ENCODE data around the gene NFKBIE. TPM values are rescaled to one million over a fixed set of nuclear protein-coding genes. Genes with fewer than 3 reads are reported as not detected.

Gene NFKBIE
- total and polyA plus RNA-seq, 9 of the 15 experiments (the other 6 are each of a cell fraction or from before 2014, with no cell fraction given): 2.1 to 16.4 (median 11.7) TPM

- TF ChIP-seq CREB5 (CRISPR knock-in tag; IDR thresholded peaks at IDR 0.05): peak; percentile 71; the same call in 1 of the 2 replicates
- no peak; the same call in 1 of the 2 replicates for TF ChIP-seq ZNF407 (IDR thresholded peaks at IDR 0.05; ENCODE audit: low read depth)
- TF ChIP-seq MNT (conservative IDR thresholded peaks at IDR 0.05): no peak
- TF ChIP-seq SNRNP70 (optimal IDR thresholded peaks at IDR 0.05; ENCODE audit: low read depth, low read length): no peak
- TF ChIP-seq GTF2E2 (tag; IDR thresholded peaks at IDR 0.05): peak; percentile 99
- no peak for TF ChIP-seq MTF1 (CRISPR knock-in tag; IDR thresholded peaks at IDR 0.05; ENCODE audit: borderline replicate concordance)
- TF ChIP-seq ZNF175 (CRISPR knock-in tag; IDR thresholded peaks at IDR 0.05; ENCODE audit: low read depth): no peak
- TF ChIP-seq PCBP2 (IDR thresholded peaks at IDR 0.05; ENCODE audit: low read depth, low read length, poor library complexity, severe bottlenecking): no peak
- peak; percentile 9; the same call in 1 of the 2 replicates for TF ChIP-seq GATAD2B (IDR thresholded peaks at IDR 0.05; ENCODE audit: borderline replicate concordance)
- no peak for TF ChIP-seq PBX2 (CRISPR knock-in tag; IDR thresholded peaks at IDR 0.05; ENCODE audit: low read depth)
- no peak for TF ChIP-seq PBX2 (tag; conservative IDR thresholded peaks at IDR 0.05; ENCODE audit: low read depth)
- peak; percentile 100 for TF ChIP-seq POLR2AphosphoS5 (IDR thresholded peaks at IDR 0.05; ENCODE audit: control insufficient read depth, insufficient read depth, low read depth, low read length)
Measured at GRCh38 chr6:44246663-44247337, 18.6 kb downstream of the NFKBIE start, which contains the start of gene HSP90AB1 (continued).
